Heart left ventricle (tissue), 13 donors: ENCODE data around the gene SLC2A9.

ENCODE experiments used
- POLR2A ChIP-seq, 2 donors: fragments of 450-650 bp; IDR thresholded peaks; one replicate each; pipeline ENCODE4 v1.6.1; 2017; ENCODE audit warnings: antibody characterized with exemption in 2 of 2, mild to moderate bottlenecking in 2 of 2, moderate library complexity in 2 of 2
- TF ChIP-seq, protein P1 (sequence below), 12 donors: fragments of 200-600 bp; sonication (generic) in 4 of 12; IDR thresholded peaks; one replicate each; pipeline versions ENCODE4 v1.5.0 to v1.8.0; 2018 to 2022; ENCODE audit warnings: antibody characterized with exemption in 12 of 12, mild to moderate bottlenecking in 5 of 12
- donor health status: ischemic (EF 13 %, LVEDD 7.1; RV severe dilation, severe dysfunction).
- donor health status: DM: no; HTN: yes; CAD: no.
- donor health status: DM: no; HTN: no; CAD: no.
- donor health status: ischemic (EF 25% LVEDD 6.9; RV normal size, moderate dysfunction).
- donor health status: ischemic (EF 25% LVEDD 5.7; RV mildly dilated, moderate dysfunction).
- donor health status: ischemic (EF 35%, LVEDD 5.7; RV mildly dilated, moderate dysfunction).
- donor health status: nonischemic (EF 11% LVEDD 7.7; RV severe dilation, severe dysfunction).
- donor health status: DM: yes; HTN: yes; CAD: no.
- donor health status: PGD.
- donor health status: ischemic (EF 29% LVEDD 5.4; RV normal size, mild dysfunction).
- donor health status: nonischemic (EF 23%, LVEDD 6.1; RV moderate dilation, normal function).

DNA sequence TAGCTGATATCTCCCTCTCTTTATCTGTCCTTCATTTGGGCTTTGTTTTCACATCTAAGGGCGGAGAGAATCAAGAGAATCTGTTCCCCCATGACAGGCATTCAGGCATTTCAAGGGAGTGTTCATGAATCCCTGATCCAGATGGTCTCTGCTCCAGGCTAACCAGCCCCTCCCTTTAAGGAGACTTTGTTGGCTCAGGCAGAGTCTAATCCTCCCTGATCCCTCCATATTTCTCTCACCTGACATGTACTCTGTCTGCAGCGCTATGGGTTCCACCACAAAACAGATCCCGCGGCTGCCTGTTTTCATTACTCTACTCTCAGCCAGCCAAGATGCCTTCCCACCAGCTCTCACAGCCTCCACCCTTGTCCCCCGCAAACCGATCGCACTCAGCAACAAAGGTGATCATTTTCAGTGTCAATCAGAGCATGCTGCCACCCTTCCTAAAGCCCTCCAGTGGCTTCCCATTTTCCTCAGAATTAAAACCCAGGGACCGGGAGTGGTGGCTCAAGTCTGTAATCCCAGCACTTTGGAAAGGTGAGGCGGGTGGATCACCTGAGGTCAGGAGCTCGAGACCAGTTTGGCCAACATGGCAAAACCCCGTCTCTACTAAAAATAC is 30.3 kb upstream of the SLC2A9 start:
- TF ChIP-seq, protein P1, sequence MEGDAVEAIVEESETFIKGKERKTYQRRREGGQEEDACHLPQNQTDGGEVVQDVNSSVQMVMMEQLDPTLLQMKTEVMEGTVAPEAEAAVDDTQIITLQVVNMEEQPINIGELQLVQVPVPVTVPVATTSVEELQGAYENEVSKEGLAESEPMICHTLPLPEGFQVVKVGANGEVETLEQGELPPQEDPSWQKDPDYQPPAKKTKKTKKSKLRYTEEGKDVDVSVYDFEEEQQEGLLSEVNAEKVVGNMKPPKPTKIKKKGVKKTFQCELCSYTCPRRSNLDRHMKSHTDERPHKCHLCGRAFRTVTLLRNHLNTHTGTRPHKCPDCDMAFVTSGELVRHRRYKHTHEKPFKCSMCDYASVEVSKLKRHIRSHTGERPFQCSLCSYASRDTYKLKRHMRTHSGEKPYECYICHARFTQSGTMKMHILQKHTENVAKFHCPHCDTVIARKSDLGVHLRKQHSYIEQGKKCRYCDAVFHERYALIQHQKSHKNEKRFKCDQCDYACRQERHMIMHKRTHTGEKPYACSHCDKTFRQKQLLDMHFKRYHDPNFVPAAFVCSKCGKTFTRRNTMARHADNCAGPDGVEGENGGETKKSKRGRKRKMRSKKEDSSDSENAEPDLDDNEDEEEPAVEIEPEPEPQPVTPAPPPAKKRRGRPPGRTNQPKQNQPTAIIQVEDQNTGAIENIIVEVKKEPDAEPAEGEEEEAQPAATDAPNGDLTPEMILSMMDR (IDR thresholded peaks at IDR 0.05), result no peak
- no peak for TF ChIP-seq POLR2A (IDR thresholded peaks at IDR 0.05)
